Kidney glomerular epithelial cell (primary cell): ENCODE data around the gene TGFBRAP1.
A peak's percentile ranks its signal among the peaks of the same experiment; 100 is the strongest.

Experiments
- DNase-seq: peaks from one replicate; lab custom pipeline; 2025; lab: John Stamatoyannopoulos, UW

The TGFBRAP1 gene

DNA sequence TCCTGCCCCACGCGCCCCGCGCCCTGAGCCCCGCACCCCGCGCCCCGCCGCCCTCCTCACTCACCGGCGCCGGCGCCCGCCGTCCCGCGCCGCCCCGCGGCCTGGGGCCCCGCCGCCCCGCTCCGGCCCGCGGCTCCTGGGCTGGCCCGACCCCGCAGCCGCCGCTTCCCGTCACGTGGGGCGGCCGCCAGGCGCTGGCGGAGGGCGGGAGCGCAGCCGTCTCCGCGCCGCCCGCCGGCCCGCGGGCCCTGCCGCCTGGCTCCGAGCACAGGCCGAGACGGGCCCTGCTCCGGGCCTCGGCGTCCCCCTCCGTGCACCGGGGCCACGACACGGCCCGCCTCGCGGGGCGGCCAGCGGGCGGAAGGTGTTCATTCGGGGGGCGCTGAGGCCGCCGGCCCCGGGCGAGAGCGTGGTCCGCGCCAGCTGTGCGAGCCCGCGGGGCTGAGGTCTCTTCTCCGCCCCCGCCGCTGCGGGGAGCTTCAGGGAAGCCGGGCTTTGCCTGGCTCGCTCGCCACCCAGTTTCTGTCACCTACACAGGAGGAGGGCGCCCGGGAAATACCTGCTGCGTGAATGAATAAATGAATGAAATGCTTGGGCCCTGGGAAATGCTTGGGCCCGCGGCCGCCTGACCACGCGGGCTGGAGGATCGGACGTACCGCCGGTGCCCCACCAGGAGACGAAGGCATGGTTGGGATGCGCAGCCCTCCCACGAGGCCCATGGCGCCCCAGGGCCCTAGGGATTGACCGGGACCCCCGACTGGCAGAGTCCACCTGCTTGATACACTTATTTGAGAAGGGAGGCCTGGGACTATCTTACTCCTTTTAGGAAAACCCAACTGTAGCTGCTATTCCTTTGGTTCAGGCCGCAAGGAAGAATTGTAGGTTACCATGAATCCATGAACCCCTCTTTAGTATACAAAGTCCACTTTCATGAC, at the start of gene TGFBRAP1:
TGFBRAP1 (minus strand) TSS at position 175 of the 935 bp plus-strand sequence. CDS start 21,434 bp downstream, outside the sequence.
- no peak for DNase-seq

GRCh38 chr2:105378921-105379383, 49.4 kb upstream of the TGFBRAP1 start:
- no peak for DNase-seq

DNA sequence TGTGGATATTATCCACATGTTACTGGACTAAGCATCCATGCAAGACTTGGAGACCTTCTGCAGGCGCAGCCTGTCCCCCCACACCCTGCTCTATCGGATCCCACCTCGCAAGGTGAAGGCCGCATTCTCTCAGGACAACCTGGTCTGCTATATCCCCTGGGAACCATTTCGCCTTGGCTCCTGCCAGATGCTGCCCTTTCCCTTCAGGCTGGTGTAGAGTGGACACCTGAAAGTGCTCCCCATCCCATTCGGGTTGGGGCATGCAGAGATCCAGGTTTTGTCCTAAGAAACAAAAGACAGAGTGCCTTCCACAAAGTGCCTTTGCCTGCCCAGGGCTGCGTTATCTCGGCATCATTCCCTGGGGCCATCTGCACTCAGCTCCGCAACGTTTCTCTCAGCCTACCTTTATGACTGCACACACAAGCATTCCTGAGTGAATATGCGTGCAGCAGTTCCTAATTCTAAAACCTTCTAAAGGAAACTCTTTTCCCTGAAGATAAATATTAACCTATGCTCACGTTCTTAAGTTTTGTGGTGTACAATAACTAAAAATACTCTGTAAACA, 48.8 kb upstream of the TGFBRAP1 start:
- DNase-seq: no peak

DNA sequence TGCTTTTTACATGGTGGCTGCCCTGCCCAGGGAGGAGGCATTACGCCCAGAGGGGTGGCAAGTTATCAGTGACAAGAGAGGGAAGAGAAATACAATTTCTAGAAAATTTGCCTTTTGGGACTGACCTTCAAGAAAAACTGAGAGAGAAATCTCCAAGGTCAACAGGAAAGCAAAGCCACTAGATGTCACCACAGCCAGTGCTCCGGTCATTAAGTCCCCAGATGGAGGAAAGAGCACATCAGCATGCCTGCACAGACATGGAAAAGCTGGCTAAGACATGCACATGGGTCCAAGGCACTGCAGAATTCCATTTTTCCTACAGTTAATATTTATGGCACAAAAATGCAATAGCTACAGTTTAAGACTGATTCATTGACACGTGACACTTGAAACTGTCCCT, 48.3 kb upstream of the TGFBRAP1 start:
- DNase-seq: no peak

DNA sequence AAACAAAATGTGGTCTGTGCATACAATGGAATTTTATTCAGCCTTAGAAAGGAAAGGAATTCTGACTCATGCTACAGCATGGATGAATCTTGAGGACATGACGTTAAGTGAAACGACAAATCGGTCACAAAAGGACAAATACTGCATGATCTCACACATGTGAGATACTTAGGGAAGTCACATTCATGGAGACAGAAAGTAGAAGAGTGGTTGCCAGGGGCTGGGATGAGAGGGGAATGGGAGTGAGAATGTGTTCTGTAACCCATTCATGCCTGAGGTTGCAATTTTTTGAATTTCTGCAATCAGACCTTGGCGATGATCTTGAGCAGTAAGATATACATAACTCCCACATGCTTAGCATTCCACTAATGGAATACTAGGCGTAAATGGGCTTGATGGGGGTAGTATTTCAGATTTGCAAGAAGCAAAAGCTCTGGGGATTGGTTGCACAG, 47.3 kb upstream of the TGFBRAP1 start:
- peak; percentile 51 for DNase-seq

DNA sequence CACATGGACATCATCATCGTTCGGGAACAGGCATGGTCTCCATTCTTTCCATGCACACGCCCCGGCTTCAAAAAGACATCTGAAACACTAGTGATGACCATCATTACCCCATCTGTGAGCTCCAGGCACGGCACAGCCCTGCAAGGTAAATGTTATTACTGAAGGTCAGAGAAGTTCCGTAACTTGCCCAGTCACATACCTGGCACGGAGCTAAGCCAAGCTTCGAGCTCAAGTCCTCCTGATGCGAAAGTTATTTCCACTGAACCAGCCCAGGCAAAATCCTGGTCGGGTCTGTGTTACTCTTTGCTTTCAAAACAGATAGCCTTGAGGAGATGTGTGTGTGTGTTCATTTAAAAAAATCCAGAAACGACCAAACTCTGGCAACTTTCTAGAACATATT, 46.5 kb upstream of the TGFBRAP1 start:
- no peak for DNase-seq

GRCh38 chr2:105375001-105375561, 45.5 kb upstream of the TGFBRAP1 start:
- no peak for DNase-seq

DNA sequence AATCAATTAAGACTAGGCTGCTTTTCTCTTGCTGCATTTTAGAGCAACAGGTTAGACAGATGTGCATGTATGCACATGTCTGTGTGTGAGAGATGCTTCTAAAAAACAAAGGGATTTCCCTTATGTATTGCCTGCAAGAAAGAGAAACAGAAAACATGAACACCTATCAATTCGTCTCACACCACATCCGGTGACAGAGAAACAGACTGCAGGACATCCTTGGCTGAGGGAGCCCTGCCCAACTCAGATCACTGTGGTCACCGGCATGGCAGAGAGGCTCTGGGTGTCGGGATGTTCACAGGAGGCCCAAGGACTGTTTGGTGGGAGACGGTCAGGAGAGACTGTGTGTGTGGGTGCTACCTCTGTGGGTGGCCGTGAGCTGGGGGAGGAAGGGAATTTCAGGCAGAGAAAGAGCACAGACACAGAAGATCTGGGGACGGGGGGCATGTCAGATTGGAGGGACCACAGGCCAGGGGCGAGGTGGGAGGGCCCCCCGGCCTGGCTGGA, 44.4 kb upstream of the TGFBRAP1 start:
- no peak for DNase-seq

DNA sequence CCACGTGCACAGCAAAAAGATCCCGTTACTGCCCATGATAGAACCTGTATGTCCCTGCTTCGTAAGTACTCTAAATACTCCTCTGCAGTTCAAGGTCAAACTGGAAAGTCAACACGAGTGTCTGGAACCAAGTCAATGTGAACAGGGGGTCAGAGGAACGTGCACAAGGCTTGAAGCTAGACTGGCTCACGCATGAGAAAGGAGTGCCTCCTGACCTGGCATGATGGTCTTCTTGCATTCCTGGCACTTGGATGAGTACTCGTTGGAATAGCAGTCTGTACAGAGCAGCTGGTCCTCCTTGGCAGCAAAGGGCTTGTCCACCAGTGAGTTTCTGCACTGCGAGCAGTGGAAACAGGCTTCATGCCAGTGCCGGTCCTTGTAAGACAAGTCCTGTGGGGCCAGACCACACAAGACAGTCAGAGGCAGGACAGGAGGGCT, 43.8 kb upstream of the TGFBRAP1 start:
- DNase-seq: no peak

GRCh38 chr2:105371810-105372209, 42.3 kb upstream of the TGFBRAP1 start:
- no peak for DNase-seq

GRCh38 chr2:105371156-105371555, 41.6 kb upstream of the TGFBRAP1 start:
- no peak for DNase-seq

DNA sequence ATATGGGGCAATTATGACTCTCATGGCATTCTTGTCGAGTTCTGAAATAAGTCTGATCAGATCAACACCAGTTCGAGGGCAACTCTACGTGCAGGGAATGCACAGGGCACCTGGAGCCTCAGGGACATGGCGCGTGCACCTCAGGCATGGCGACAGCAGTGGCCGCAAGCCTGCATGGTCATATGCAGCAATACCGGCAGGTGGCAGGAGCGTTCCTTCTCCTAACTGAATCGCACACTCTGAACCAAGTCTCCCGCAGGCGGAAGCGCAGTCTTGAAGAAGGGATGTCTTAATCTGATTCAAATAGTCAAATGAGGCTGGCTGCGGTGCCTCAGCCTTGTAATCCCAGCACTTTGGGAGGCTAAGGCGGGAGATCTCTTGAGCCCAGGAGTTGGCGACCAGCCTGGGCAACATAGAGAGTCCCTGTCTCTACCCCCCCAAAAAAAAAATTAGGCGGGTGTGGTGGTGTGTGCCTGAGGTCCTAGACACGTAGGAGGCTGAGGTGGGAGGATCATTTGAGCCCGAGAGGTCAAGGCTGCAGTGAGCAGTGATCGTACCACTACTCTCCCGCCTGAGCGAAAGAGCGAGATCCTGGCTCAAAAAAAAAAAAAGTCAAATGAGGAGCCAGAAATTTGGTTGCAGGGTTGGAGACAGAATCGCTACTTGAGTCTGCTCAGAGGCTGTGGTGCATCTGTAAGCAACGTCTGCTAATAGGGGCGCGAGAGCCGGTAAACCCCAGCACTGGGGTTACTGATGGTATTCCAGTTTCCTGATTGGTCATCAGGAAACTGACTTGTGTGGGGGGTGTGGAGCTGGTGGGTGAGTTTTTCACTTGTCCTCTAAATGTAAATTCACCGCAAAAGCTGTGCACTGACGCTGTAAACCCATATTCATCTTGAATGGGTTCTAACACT, 40.5 kb upstream of the TGFBRAP1 start:
- peak; percentile 71 for DNase-seq

GRCh38 chr2:105368759-105369408, 39.3 kb upstream of the TGFBRAP1 start:
- DNase-seq: no peak

- DNase-seq: no peak
Observed at GRCh38 chr2:105365206-105365605, 35.7 kb upstream of the TGFBRAP1 start.

DNA sequence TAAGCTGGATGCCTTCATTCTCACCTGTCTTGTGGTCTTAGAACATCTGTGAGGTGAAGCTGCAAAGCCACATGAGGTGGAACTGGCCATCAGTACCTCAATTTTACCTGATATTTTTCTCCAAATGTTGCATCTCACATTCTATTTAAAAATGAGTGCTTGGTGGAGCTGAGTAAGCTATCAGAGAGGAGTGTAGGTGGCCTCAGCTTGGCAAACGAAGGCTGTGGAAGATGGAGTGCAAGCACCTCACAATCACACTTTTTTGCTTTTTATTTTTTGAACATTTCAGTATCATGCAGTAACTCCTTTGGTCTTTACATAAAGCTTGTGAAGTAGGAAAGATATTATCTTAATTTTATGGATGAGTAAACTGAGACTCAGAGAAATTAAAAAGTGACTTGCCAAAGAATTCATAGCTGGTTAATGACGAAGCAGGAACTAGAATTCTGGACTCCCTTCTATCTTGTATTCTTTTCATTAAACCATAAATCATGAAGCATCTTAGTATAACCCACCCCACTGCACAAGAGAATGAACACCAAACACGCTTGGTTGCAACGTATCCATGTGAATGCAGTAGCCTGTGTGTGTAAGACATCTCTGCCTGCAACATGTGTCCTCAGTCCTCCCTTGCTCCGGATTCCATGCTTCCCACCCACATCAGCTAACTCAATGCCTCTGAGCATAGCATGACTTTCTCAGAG, 35.1 kb upstream of the TGFBRAP1 start:
- peak; percentile 31 for DNase-seq

GRCh38 chr2:105362862-105363591, 33.5 kb upstream of the TGFBRAP1 start:
- no peak for DNase-seq

DNA sequence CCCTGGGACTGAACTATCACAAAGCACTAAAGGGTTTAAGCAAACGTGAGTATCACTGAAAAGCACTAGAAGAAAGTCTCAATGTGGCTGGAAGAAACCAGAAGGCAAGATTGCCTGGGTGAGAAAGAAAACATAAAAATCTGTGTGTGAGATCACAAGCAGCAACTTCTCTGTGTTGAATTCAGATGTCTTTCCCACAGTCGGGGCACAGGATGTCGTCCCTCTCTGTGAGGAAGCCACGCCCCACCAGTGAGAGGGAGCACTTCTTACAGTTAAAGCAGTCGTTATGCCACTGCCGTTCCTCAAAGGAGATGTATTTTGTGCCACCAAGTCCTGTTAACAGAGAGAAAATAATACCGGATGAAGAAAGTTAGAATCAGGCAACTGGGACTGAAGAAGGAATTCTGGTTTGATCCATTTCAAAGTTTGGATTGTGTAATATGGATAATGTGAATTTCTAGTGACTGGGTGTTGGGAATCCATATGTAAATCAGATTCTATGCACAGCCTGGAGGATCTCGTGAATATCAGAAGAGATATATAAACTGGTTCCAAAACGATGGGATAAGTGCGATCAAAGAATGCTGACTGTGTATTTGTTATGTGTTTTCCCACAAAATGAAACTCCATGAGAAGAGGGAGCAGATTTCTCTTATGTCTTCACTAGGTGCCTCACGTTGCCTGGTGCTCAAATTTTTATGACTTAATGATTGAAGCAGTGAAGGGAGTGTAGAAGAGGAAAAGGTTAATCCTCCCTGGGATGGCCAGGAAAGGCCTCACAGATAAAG, 31.8 kb upstream of the TGFBRAP1 start:
- DNase-seq: no peak

- no peak for DNase-seq
Observed at GRCh38 chr2:105358593-105358992, 29.1 kb upstream of the TGFBRAP1 start.

DNA sequence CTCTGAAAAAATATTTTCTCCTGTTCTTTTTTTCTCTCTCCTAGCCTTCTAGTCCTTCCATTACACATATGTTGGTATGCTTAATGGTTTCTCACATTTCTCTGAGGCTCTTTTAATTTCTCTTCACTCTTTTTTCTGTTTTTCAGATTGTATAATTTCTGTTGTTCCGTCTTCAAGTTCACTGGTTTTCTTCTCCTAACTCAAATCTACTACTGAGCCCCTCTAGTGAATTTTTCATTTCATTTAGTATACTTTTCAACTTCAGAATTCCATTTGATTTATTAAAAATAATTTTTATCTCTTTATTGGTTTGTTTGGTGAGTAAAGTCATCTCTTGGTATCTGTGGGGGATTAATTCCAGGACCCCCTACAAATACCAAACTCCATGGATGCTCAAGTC, 27.6 kb upstream of the TGFBRAP1 start:
- no peak for DNase-seq
